ENCODE measurements around the gene GLIS1. TPM values are rescaled to one million over a fixed set of nuclear protein-coding genes. Genes with fewer than 3 reads are reported as not detected.

Gene GLIS1
- total RNA-seq, 1 experiment from 2014 or later = 1.2 TPM

GRCh38 chr1:53463961-53464899, 274.7 kb downstream of the GLIS1 start:
- Histone ChIP-seq H3K9me3 (replicated peaks) (no peaks in the 10 kb centered on the region), H3K27ac (no peak overlapping the region), H3K36me3 (no peaks in the 10 kb centered on the region), H3K27me3 (replicated peaks) (no peaks in the 10 kb centered on the region), H3K4me1 (replicated peaks) (no peaks in the 10 kb centered on the region), H3K4me3 (no peak overlapping the region)
- no peak for DNase-seq (ENCODE audit: low read depth in 1 of 2, low spot score in 2 of 2)

- no peaks in the 10 kb centered on the region for H3K4me1 ChIP-seq (replicated peaks)
- no peak overlapping the region for H3K27ac ChIP-seq
- no peaks in the 10 kb centered on the region for H3K9me3 ChIP-seq (replicated peaks)
- no peak overlapping the region for H3K4me3 ChIP-seq
- DNase-seq (ENCODE audit: low read depth in 1 of 2, low spot score in 2 of 2) = no peak
- no peaks in the 10 kb centered on the region for H3K27me3 ChIP-seq (replicated peaks)
- no peaks in the 10 kb centered on the region for H3K36me3 ChIP-seq
Observed at GRCh38 chr1:53462769-53463501, 276.0 kb downstream of the GLIS1 start.

GRCh38 chr1:53462193-53462592, 276.8 kb downstream of the GLIS1 start:
- Histone ChIP-seq H3K36me3 (no peaks in the 10 kb centered on the region), H3K9me3 (replicated peaks) (no peaks in the 10 kb centered on the region), H3K4me3 (no peak overlapping the region), H3K27ac (no peak overlapping the region), H3K27me3 (replicated peaks) (no peaks in the 10 kb centered on the region), H3K4me1 (replicated peaks) (no peaks in the 10 kb centered on the region)
- no peak for DNase-seq (ENCODE audit: low read depth in 1 of 2, low spot score in 2 of 2)

- no peaks in the 10 kb centered on the region for H3K4me1 ChIP-seq (replicated peaks)
- DNase-seq (ENCODE audit: low read depth in 1 of 2, low spot score in 2 of 2) = no peak
- no peaks in the 10 kb centered on the region for H3K9me3 ChIP-seq (replicated peaks)
- no peaks in the 10 kb centered on the region for H3K36me3 ChIP-seq
- no peak overlapping the region for H3K27ac ChIP-seq
- H3K27me3 ChIP-seq (replicated peaks) = no peaks in the 10 kb centered on the region
- H3K4me3 ChIP-seq = no peak overlapping the region
Observed at GRCh38 chr1:53461323-53462044, 277.5 kb downstream of the GLIS1 start.

- no peak for DNase-seq (ENCODE audit: low read depth in 1 of 2, low spot score in 2 of 2)
- Histone ChIP-seq H3K27me3 (replicated peaks) (no peaks in the 10 kb centered on the region), H3K36me3 (no peaks in the 10 kb centered on the region)
Observed at GRCh38 chr1:53460666-53461322, 278.2 kb downstream of the GLIS1 start.

GRCh38 chr1:53460211-53460634, 278.7 kb downstream of the GLIS1 start:
- H3K4me3 ChIP-seq = no peak overlapping the region
- no peaks in the 10 kb centered on the region for H3K4me1 ChIP-seq (replicated peaks)
- H3K9me3 ChIP-seq (replicated peaks) = no peaks in the 10 kb centered on the region
- no peak for DNase-seq (ENCODE audit: low read depth in 1 of 2, low spot score in 2 of 2)
- H3K36me3 ChIP-seq = no peaks in the 10 kb centered on the region
- no peaks in the 10 kb centered on the region for H3K27me3 ChIP-seq (replicated peaks)
- no peak overlapping the region for H3K27ac ChIP-seq

More at GRCh38 chr1:53460666-53461322, 278.2 kb downstream of the GLIS1 start:
- H3K4me3 ChIP-seq = no peak overlapping the region
- H3K4me1 ChIP-seq (replicated peaks) = no peaks in the 10 kb centered on the region
- no peaks in the 10 kb centered on the region for H3K9me3 ChIP-seq (replicated peaks)
- no peak overlapping the region for H3K27ac ChIP-seq

GRCh38 chr1:53459321-53460175, 279.4 kb downstream of the GLIS1 start, which contains the start of gene DMRTB1:
TSS of gene DMRTB1 (plus strand) at chr1:53459399. CDS start at chr1:53459454, 55 bp downstream.
- no peaks in the 10 kb centered on the region for H3K9me3 ChIP-seq (replicated peaks)
- no peaks in the 10 kb centered on the region for H3K36me3 ChIP-seq
- no peak within 1 kb of the TSS for H3K4me3 ChIP-seq
- no peak for DNase-seq (ENCODE audit: low read depth in 1 of 2, low spot score in 2 of 2)
- no peaks in the 10 kb centered on the region for H3K27me3 ChIP-seq (replicated peaks)
- no peak within 1 kb of the TSS for H3K27ac ChIP-seq
- no peaks in the 10 kb centered on the region for H3K4me1 ChIP-seq (replicated peaks)

GRCh38 chr1:53458634-53459033, 280.3 kb downstream of the GLIS1 start:
- no peaks in the 10 kb centered on the region for H3K4me1 ChIP-seq (replicated peaks)
- DNase-seq (ENCODE audit: low read depth in 1 of 2, low spot score in 2 of 2) = no peak
- H3K9me3 ChIP-seq (replicated peaks) = no peaks in the 10 kb centered on the region
- no peaks in the 10 kb centered on the region for H3K27me3 ChIP-seq (replicated peaks)
- no peak overlapping the region for H3K4me3 ChIP-seq
- no peaks in the 10 kb centered on the region for H3K36me3 ChIP-seq
- no peak overlapping the region for H3K27ac ChIP-seq

Other genes starting within 250 kb of the GLIS1 start
- 60.5 and 65.0 TPM in 2 replicates for gene NDC1, start 99.1 kb upstream of the GLIS1 start, total RNA-seq (2014; rRNA removed; shearing (Covaris generic))
- gene YIPF1, start 150.6 kb upstream of the GLIS1 start, total RNA-seq (2014; rRNA removed; shearing (Covaris generic)) = 21.7 and 28.4 TPM in 2 replicates
- not detected in 2 replicates for gene DIO1, start 155.0 kb upstream of the GLIS1 start, total RNA-seq (2014; rRNA removed; shearing (Covaris generic))
- gene IFT25, start 206.5 kb upstream of the GLIS1 start, total RNA-seq (2014; rRNA removed; shearing (Covaris generic)) = 61.5 and 81.6 TPM in 2 replicates
- gene LRRC42, start 207.2 kb upstream of the GLIS1 start, total RNA-seq (2014; rRNA removed; shearing (Covaris generic)) = 39.9 and 46.7 TPM in 2 replicates